HG02588 (cell line): ENCODE data around the gene SMARCD1.

Experiments used
- ATAC-seq: cut with Tn5 transposase; IDR thresholded peaks from one replicate; pipeline ENCODE4 v1.9.1; 2021; ENCODE audit warnings: mild to moderate bottlenecking, moderate library complexity; ENCODE audit not compliant: unreplicated experiment

SMARCD1 gene

GRCh38 chr12:50084775-50085614, at the start of gene SMARCD1:
SMARCD1 (plus strand) TSS chr12:50085342; CDS start chr12:50085370, 28 bp downstream.
- peak; percentile 80 for ATAC-seq

- ATAC-seq, result no peak
Observed at GRCh38 chr12:50038336-50038735, 46.8 kb upstream of the SMARCD1 start.

- no peak for ATAC-seq
Observed at GRCh38 chr12:50039151-50039835, 45.8 kb upstream of the SMARCD1 start.

- no peak for ATAC-seq
Observed at GRCh38 chr12:50040657-50041056, 44.5 kb upstream of the SMARCD1 start.

- no peak for ATAC-seq
Observed at GRCh38 chr12:50041062-50041860, 43.9 kb upstream of the SMARCD1 start.

GRCh38 chr12:50041962-50042361, 43.2 kb upstream of the SMARCD1 start:
- ATAC-seq, result no peak

- ATAC-seq, result no peak
Observed at GRCh38 chr12:50042693-50043092, 42.4 kb upstream of the SMARCD1 start.

GRCh38 chr12:50043308-50043707, 41.8 kb upstream of the SMARCD1 start:
- no peak for ATAC-seq

GRCh38 chr12:50043854-50044253, 41.3 kb upstream of the SMARCD1 start:
- no peak for ATAC-seq

GRCh38 chr12:50047693-50048250, 37.4 kb upstream of the SMARCD1 start:
- no peak for ATAC-seq

- ATAC-seq, result no peak
Observed at GRCh38 chr12:50049254-50050118, 35.7 kb upstream of the SMARCD1 start.

- ATAC-seq, result no peak
Observed at GRCh38 chr12:50050119-50050385, 35.1 kb upstream of the SMARCD1 start.

- no peak for ATAC-seq
Observed at GRCh38 chr12:50050410-50051098, 34.6 kb upstream of the SMARCD1 start.

- no peak for ATAC-seq
Observed at GRCh38 chr12:50051101-50051806, 33.9 kb upstream of the SMARCD1 start.

- no peak for ATAC-seq
Observed at GRCh38 chr12:50052544-50052943, 32.6 kb upstream of the SMARCD1 start.

- no peak for ATAC-seq
Observed at GRCh38 chr12:50052964-50053363, 32.2 kb upstream of the SMARCD1 start.

- no peak for ATAC-seq
Observed at GRCh38 chr12:50053583-50053982, 31.6 kb upstream of the SMARCD1 start.

GRCh38 chr12:50055831-50056638, 29.1 kb upstream of the SMARCD1 start:
- ATAC-seq, result no peak
